HCT116 (cell line): ENCODE results near the gene ALDH8A1.

Experiments used
- EGR1 ChIP-seq: IDR thresholded peaks from 2 replicates; pipeline ENCODE4 v1.6.1; 2012; ENCODE audit warnings: low read depth
- EZH2 ChIP-seq: fragments of 200-600 bp; sonication (generic); IDR thresholded peaks from 2 replicates; pipeline ENCODE4 v1.6.1; 2017; ENCODE audit warnings: antibody characterized with exemption, mixed run types
- TF ChIP-seq, protein P1 (sequence below), 3 experiments: fragments of 200-600 bp in 1 of 3; sonication (generic) in 1 of 3; IDR thresholded peaks in 2 of 3; conservative IDR thresholded peaks in 1 of 3; 2 replicates each; pipeline ENCODE4 v1.5.1; 2012 to 2017; ENCODE audit warnings: low read depth in 2 of 3, low read length in 2 of 3, antibody characterized with exemption in 1 of 3, borderline replicate concordance in 1 of 3, control low read depth in 1 of 3, mild to moderate bottlenecking in 1 of 3, mixed read lengths in 1 of 3, mixed run types in 1 of 3, moderate library complexity in 1 of 3; ENCODE audit not compliant: insufficient read depth in 1 of 3
- TF ChIP-seq, protein P2 (sequence below): IDR thresholded peaks from 2 replicates; pipeline ENCODE4 v1.6.1; 2012; ENCODE audit warnings: low read depth
- TF ChIP-seq, protein P3 (sequence below): IDR thresholded peaks from 2 replicates; pipeline ENCODE4 v1.6.1; 2012

DNA sequence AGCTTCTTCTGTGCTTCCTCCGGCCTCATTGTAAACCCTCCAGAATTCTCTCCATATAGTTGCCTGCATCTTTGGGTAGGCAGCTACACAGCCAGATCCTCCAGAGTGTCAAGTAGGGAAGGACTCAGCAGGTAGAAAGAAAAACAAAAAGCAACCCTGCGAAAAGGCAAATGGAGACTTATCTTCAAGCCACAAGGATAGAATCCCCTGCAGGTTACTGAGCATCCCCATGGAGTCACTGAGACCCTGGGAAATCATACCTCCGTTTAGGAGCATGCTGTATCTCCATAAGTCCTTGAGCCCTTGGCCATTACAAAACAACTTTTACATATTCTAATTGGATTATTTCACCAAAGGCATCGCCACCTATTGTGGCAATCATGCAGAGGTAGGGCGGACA lies 28.6 kb downstream of the ALDH8A1 start:
- TF ChIP-seq, protein P1, sequence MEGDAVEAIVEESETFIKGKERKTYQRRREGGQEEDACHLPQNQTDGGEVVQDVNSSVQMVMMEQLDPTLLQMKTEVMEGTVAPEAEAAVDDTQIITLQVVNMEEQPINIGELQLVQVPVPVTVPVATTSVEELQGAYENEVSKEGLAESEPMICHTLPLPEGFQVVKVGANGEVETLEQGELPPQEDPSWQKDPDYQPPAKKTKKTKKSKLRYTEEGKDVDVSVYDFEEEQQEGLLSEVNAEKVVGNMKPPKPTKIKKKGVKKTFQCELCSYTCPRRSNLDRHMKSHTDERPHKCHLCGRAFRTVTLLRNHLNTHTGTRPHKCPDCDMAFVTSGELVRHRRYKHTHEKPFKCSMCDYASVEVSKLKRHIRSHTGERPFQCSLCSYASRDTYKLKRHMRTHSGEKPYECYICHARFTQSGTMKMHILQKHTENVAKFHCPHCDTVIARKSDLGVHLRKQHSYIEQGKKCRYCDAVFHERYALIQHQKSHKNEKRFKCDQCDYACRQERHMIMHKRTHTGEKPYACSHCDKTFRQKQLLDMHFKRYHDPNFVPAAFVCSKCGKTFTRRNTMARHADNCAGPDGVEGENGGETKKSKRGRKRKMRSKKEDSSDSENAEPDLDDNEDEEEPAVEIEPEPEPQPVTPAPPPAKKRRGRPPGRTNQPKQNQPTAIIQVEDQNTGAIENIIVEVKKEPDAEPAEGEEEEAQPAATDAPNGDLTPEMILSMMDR (IDR thresholded peaks at IDR 0.05 in 2 of 3, conservative IDR thresholded peaks at IDR 0.05 in 1 of 3; ENCODE audit: borderline replicate concordance in 1 of 3, insufficient read depth in 1 of 3, low read depth in 2 of 3, low read length in 2 of 3), result no peak
- TF ChIP-seq, protein P2, sequence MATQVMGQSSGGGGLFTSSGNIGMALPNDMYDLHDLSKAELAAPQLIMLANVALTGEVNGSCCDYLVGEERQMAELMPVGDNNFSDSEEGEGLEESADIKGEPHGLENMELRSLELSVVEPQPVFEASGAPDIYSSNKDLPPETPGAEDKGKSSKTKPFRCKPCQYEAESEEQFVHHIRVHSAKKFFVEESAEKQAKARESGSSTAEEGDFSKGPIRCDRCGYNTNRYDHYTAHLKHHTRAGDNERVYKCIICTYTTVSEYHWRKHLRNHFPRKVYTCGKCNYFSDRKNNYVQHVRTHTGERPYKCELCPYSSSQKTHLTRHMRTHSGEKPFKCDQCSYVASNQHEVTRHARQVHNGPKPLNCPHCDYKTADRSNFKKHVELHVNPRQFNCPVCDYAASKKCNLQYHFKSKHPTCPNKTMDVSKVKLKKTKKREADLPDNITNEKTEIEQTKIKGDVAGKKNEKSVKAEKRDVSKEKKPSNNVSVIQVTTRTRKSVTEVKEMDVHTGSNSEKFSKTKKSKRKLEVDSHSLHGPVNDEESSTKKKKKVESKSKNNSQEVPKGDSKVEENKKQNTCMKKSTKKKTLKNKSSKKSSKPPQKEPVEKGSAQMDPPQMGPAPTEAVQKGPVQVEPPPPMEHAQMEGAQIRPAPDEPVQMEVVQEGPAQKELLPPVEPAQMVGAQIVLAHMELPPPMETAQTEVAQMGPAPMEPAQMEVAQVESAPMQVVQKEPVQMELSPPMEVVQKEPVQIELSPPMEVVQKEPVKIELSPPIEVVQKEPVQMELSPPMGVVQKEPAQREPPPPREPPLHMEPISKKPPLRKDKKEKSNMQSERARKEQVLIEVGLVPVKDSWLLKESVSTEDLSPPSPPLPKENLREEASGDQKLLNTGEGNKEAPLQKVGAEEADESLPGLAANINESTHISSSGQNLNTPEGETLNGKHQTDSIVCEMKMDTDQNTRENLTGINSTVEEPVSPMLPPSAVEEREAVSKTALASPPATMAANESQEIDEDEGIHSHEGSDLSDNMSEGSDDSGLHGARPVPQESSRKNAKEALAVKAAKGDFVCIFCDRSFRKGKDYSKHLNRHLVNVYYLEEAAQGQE, result no peak
- TF ChIP-seq, protein P3, sequence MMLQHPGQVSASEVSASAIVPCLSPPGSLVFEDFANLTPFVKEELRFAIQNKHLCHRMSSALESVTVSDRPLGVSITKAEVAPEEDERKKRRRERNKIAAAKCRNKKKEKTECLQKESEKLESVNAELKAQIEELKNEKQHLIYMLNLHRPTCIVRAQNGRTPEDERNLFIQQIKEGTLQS, result no peak
- TF ChIP-seq EZH2 (no peak), EGR1 (no peak)
